Central memory CD8-positive, alpha-beta T cell (primary cell): ENCODE results near the gene FRMPD4.

Source experiments
- ATAC-seq: fragments of 150-1000 bp; cut with Tn5 transposase; replicated peaks from 2 replicates; pipeline ENCODE4 v1.10.0; 2022; ENCODE audit warnings: mild to moderate bottlenecking, moderate FRiP score, moderate number of reproducible peaks; ENCODE audit not compliant: poor library complexity, severe bottlenecking; ENCODE audit errors: extremely low read depth
- DNase-seq, 2 donors: peaks; one replicate each; pipeline ENCODE4 v3.0.0; 2021; ENCODE audit warnings: low spot score in 2 of 2
- H3K27ac Mint-ChIP-seq: one replicate; pipeline ENCODE4 v1.8.0; 2022; ENCODE audit warnings: low read depth, mild to moderate bottlenecking, moderate library complexity, mixed read lengths
- H3K27me3 Mint-ChIP-seq: one replicate; pipeline ENCODE4 v1.8.0; 2022; ENCODE audit warnings: mixed read lengths
- H3K36me3 Mint-ChIP-seq: one replicate; pipeline ENCODE4 v1.8.0; 2022; ENCODE audit warnings: mild to moderate bottlenecking, moderate library complexity, mixed read lengths; ENCODE audit not compliant: insufficient read depth
- H3K4me1 Mint-ChIP-seq: one replicate; pipeline ENCODE4 v1.8.0; 2022; ENCODE audit warnings: mixed read lengths
- H3K4me3 Mint-ChIP-seq: one replicate; pipeline ENCODE4 v1.8.0; 2022; ENCODE audit warnings: mild to moderate bottlenecking, moderate library complexity, mixed read lengths
- H3K9me3 Mint-ChIP-seq: one replicate; pipeline ENCODE4 v1.8.0; 2022; ENCODE audit warnings: mixed read lengths

FRMPD4 gene

GRCh38 chrX:12440246-12440645 is 302.0 kb downstream of the FRMPD4 start:
- ATAC-seq = no peak
- Mint-ChIP-seq H3K36me3 (no peaks in the 10 kb centered on the region), H3K27ac (no peak overlapping the region), H3K27me3 (no peaks in the 10 kb centered on the region), H3K4me1 (no peaks in the 10 kb centered on the region), H3K9me3 (no peaks in the 10 kb centered on the region), H3K4me3 (no peak overlapping the region)
- no peak for DNase-seq

- Mint-ChIP-seq H3K27ac (no peak overlapping the region), H3K4me3 (no peak overlapping the region), H3K9me3 (no peaks in the 10 kb centered on the region), H3K27me3 (no peaks in the 10 kb centered on the region), H3K36me3 (no peaks in the 10 kb centered on the region), H3K4me1 (no peaks in the 10 kb centered on the region)
- ATAC-seq (no peak), DNase-seq (no peak)
Observed at GRCh38 chrX:12441381-12442128, 303.3 kb downstream of the FRMPD4 start.

GRCh38 chrX:12443534-12444098 is 305.3 kb downstream of the FRMPD4 start:
- Mint-ChIP-seq H3K9me3 (no peaks in the 10 kb centered on the region), H3K36me3 (no peaks in the 10 kb centered on the region), H3K27me3 (no peaks in the 10 kb centered on the region), H3K4me1 (no peaks in the 10 kb centered on the region), H3K4me3 (no peak overlapping the region), H3K27ac (no peak overlapping the region)
- ATAC-seq (no peak), DNase-seq (no peak)

- Mint-ChIP-seq H3K4me3 (no peak overlapping the region), H3K27ac (no peak overlapping the region), H3K4me1 (no peaks in the 10 kb centered on the region), H3K27me3 (no peaks in the 10 kb centered on the region), H3K36me3 (no peaks in the 10 kb centered on the region), H3K9me3 (no peaks in the 10 kb centered on the region)
- no peak for ATAC-seq
- no peak for DNase-seq
Observed at GRCh38 chrX:12446342-12447075, 308.2 kb downstream of the FRMPD4 start.

- no peaks in the 10 kb centered on the region for H3K9me3 Mint-ChIP-seq
Observed at GRCh38 chrX:12447448-12448064, 309.3 kb downstream of the FRMPD4 start.

GRCh38 chrX:12452268-12452667 is 314.0 kb downstream of the FRMPD4 start:
- Mint-ChIP-seq H3K4me1 (no peaks in the 10 kb centered on the region), H3K36me3 (no peaks in the 10 kb centered on the region), H3K4me3 (no peak overlapping the region), H3K27me3 (no peaks in the 10 kb centered on the region), H3K9me3 (no peaks in the 10 kb centered on the region), H3K27ac (no peak overlapping the region)
- no peak for DNase-seq
- ATAC-seq = no peak

More at GRCh38 chrX:12447448-12448064, 309.3 kb downstream of the FRMPD4 start:
- ATAC-seq (no peak), DNase-seq (no peak)
- no peaks in the 10 kb centered on the region for H3K27me3 Mint-ChIP-seq
- H3K4me1 Mint-ChIP-seq = no peaks in the 10 kb centered on the region
- H3K4me3 Mint-ChIP-seq = no peak overlapping the region
- no peak overlapping the region for H3K27ac Mint-ChIP-seq
- H3K36me3 Mint-ChIP-seq = no peaks in the 10 kb centered on the region

- Mint-ChIP-seq H3K4me3 (no peak overlapping the region), H3K27ac (no peak overlapping the region), H3K27me3 (no peaks in the 10 kb centered on the region), H3K36me3 (no peaks in the 10 kb centered on the region), H3K4me1 (no peaks in the 10 kb centered on the region), H3K9me3 (no peaks in the 10 kb centered on the region)
- no peak for DNase-seq
- ATAC-seq = no peak
Observed at GRCh38 chrX:12460929-12461328, 322.7 kb downstream of the FRMPD4 start.

GRCh38 chrX:12463052-12463451 is 324.8 kb downstream of the FRMPD4 start:
- no peaks in the 10 kb centered on the region for H3K27me3 Mint-ChIP-seq
- H3K4me3 Mint-ChIP-seq = no peak overlapping the region
- no peak overlapping the region for H3K27ac Mint-ChIP-seq
- H3K36me3 Mint-ChIP-seq = no peaks in the 10 kb centered on the region
- DNase-seq = no peak
- ATAC-seq = no peak
- H3K4me1 Mint-ChIP-seq = no peaks in the 10 kb centered on the region
- H3K9me3 Mint-ChIP-seq = no peaks in the 10 kb centered on the region

GRCh38 chrX:12463873-12464272 is 325.6 kb downstream of the FRMPD4 start:
- ATAC-seq = no peak
- Mint-ChIP-seq H3K4me3 (no peak overlapping the region), H3K4me1 (no peaks in the 10 kb centered on the region), H3K27me3 (no peaks in the 10 kb centered on the region), H3K9me3 (no peaks in the 10 kb centered on the region), H3K27ac (no peak overlapping the region), H3K36me3 (no peaks in the 10 kb centered on the region)
- no peak for DNase-seq

GRCh38 chrX:12467321-12467720 is 329.0 kb downstream of the FRMPD4 start:
- H3K27ac Mint-ChIP-seq = no peak overlapping the region
- H3K4me3 Mint-ChIP-seq = no peak overlapping the region
- H3K36me3 Mint-ChIP-seq = no peaks in the 10 kb centered on the region
- no peaks in the 10 kb centered on the region for H3K4me1 Mint-ChIP-seq
- no peak for DNase-seq
- no peaks in the 10 kb centered on the region for H3K9me3 Mint-ChIP-seq
- H3K27me3 Mint-ChIP-seq = no peaks in the 10 kb centered on the region
- ATAC-seq = no peak

GRCh38 chrX:12469296-12469695 is 331.0 kb downstream of the FRMPD4 start:
- DNase-seq (no peak), ATAC-seq (no peak)
- Mint-ChIP-seq H3K9me3 (peaks cover 4% of the 10 kb centered on the region), H3K36me3 (no peaks in the 10 kb centered on the region), H3K27ac (no peak overlapping the region), H3K4me1 (no peaks in the 10 kb centered on the region), H3K4me3 (no peak overlapping the region), H3K27me3 (no peaks in the 10 kb centered on the region)

- H3K9me3 Mint-ChIP-seq = peaks cover 7% of the 10 kb centered on the region
- H3K4me1 Mint-ChIP-seq = no peaks in the 10 kb centered on the region
- DNase-seq (no peak), ATAC-seq (no peak)
- no peaks in the 10 kb centered on the region for H3K36me3 Mint-ChIP-seq
- H3K27me3 Mint-ChIP-seq = no peaks in the 10 kb centered on the region
- H3K27ac Mint-ChIP-seq = no peak overlapping the region
- no peak overlapping the region for H3K4me3 Mint-ChIP-seq
Observed at GRCh38 chrX:12471061-12471460, 332.8 kb downstream of the FRMPD4 start.
